NOMO-1 treated with DMSO at 0.1 percent for 48 hours (cell line): ENCODE data around the gene FAM8A1.
A peak's percentile ranks its signal among the peaks of the same experiment; 100 is the strongest.
"Not testable (repeated sequence)": the region's sequence is repeated elsewhere in the genome, so short reads cannot be mapped to it uniquely, and the experiment has no call there.

Experiments used
- DNase-seq: peaks from one replicate; lab custom pipeline; 2025; ENCODE audit not compliant: unreplicated experiment; lab: John Stamatoyannopoulos, UW

FAM8A1 gene, protein sequence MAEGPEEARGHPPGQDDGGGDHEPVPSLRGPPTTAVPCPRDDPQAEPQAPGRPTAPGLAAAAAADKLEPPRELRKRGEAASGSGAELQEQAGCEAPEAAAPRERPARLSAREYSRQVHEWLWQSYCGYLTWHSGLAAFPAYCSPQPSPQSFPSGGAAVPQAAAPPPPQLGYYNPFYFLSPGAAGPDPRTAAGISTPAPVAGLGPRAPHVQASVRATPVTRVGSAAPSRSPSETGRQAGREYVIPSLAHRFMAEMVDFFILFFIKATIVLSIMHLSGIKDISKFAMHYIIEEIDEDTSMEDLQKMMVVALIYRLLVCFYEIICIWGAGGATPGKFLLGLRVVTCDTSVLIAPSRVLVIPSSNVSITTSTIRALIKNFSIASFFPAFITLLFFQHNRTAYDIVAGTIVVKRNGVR

DNA sequence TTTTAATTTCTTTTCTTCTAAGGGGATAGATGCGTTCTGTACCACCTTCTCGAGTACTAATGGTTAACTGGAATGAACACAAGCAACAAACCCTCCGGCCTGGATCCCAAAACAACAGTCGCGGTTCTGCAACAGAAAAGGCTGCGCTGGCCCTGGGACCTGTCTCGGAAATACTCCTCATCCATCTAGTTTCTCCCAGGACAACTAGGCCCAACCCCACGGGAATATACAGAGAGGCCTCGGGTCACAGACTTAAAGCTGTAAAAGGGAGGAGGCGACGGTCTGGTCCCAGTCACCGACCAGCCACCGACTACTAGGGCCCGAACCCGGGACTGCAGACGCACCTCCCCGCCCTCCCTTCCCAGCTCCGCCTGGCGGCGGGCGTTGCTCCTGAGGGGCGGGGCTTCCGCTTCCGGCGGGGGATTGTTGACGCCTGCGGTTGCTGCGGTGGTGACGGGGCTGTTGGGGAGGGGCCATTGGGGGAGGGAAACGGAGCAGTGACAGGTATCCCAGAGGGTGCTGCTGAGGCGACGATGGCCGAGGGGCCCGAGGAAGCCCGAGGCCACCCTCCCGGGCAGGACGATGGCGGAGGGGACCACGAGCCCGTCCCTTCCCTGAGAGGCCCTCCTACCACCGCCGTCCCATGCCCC is at the start of gene FAM8A1:
TSS of gene FAM8A1 (plus strand) at position 426 of the 650 bp plus-strand sequence. CDS start at position 534, 108 bp downstream.
- peak; percentile 84 for DNase-seq

DNA sequence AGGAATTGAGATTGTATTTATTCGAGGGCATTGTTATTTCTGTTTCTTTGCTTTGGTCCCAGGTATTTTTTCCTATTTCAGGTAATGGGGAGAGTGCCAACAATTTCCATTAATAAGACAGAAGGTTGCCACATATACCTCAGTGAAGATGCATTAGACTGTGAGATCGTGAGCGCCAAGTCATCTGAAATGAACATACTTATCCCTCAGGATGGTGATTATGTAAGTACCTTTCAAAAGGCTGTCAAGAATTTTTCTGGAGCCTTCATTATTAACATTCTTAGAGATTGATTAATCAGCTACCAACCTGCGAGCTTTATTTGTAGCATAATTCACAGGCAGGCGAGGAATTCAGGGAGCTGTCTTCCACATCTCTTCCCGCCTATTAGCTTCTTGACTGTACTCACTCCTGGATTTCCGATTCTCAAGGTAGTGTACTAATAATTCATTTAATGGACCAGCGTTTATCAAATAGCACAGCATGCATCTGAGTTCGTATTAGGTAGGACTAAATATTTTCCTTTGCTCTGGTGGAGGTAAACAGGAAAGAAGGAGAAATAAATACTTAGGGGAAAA is 48.6 kb upstream of the FAM8A1 start:
- no peak for DNase-seq

DNA sequence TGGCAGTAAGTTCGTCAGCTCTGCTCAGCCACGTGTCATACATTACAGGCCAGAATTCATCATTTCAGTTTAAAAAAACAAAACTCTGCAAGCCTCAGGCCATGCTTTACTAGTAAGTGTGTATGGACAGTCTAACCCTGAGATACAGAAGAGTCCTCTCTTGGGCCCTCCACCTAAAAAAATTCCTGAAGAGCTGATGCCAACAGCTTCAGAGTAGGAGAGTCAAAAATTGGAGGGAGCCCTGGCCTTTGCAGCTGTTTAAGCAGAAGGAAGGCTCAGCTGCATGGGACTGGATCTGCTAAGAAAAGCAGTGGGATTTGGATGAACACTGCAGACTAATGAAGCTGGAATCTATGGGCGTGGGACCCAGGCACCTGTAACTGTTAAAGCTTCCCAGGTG is 47.2 kb upstream of the FAM8A1 start:
- DNase-seq = no peak

DNA sequence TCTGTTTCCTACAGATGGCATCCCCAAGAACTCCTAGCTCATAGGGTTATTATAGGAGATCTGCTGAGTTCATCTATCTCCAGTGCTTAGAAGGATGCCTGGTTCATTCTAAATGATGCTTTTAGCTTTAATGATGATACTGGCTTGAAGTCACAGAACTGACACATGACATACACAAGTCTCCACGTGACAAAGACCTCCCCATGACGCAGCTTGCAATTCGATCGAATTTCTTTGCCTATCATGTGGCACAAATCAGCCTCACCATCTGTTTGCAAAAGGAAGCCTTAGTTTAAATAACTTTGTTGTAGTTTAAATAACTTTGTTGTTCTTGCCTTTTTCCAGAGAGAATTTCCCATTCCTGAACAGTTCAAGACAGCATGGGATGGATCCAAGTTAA is 44.1 kb upstream of the FAM8A1 start:
- DNase-seq = no peak

DNA sequence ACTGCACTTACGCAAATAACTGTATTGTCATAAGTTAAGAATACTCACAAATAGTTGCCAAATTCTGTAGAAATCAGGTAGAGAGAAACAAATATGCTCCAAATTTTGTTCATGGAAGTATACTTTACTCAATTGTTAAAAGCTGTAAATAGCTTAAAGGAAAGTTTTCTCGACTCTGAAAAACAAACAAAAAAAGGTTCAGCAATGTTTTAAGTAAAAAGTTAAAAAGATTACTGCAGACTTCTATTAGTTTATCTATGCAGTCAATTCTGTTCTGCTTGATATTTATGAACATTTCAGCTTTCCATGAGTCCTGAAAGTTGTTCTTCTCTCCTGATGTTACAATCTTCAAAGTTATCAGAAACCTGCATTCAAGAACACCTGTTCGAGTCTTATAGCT is 37.5 kb upstream of the FAM8A1 start:
- DNase-seq = no peak

DNA sequence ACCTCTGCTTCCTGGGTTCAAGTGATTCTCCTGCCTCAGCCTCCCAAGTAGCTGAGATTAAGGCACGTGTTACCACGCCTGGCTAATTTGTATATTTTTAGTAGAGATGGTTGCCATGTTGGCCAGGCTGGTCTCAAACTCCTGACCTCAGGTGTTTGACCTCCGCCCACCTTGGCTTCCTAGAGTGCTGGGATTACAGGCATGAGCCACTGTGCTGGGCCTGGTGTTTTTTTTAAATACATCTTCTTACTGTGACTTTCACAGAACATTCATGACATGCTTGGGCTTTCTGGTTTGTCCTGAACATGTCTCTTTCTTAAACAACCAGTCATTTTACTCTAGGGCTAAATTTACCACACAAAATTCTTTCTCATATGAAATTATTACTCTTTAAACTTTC is 34.7 kb upstream of the FAM8A1 start:
- DNase-seq = no peak

DNA sequence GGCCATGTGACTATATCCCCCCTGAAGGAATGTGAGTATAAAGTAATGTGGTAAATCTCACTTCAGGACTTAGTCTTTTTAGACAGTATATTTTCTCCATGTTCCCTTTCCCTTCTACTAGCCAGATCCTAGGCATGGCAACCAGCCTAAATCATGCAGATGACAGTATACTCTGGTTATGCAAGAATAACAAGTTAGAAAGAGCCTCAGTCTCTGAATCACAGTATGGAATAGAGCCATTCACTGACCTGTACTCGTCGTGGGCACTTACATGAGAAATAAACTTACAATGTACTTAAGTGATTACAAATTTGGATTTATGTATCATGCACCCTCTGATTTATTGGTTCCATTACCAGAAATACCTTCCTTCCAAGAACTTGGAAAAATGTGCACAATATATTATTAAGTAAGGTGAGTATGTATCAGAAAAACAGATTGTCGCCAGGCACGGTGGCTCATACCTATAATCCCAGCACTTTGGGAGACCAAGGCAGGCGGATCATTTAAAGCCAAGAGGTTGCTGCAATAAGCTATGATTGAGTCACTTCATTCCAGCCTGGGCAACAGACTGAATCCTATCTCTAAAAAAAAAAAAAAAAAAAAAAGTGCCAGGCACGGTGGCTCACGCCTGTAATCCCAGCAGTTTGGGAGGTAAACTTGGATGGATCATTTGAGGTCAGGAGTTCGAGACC is 25.1 kb upstream of the FAM8A1 start:
- no peak for DNase-seq

DNA sequence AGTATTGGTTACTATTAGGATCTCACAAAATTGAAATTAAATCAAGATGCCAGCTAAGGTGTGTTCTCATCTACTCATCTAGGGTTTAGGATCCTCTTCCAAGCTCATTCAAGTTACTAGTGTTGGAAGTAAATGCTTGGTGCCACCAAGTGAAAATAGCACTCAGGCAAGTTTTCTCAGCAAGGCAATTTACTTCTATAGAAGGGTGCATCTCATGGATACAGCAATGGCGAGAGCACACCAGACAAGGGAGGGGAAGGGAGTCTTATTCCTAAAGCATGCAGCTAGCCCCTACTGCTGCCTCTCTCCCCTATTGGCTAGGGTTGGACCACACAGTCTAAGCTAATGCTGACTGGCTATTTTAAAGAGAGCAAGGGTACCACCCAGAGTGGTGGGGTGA is 23.0 kb upstream of the FAM8A1 start:
- DNase-seq = no peak

DNA sequence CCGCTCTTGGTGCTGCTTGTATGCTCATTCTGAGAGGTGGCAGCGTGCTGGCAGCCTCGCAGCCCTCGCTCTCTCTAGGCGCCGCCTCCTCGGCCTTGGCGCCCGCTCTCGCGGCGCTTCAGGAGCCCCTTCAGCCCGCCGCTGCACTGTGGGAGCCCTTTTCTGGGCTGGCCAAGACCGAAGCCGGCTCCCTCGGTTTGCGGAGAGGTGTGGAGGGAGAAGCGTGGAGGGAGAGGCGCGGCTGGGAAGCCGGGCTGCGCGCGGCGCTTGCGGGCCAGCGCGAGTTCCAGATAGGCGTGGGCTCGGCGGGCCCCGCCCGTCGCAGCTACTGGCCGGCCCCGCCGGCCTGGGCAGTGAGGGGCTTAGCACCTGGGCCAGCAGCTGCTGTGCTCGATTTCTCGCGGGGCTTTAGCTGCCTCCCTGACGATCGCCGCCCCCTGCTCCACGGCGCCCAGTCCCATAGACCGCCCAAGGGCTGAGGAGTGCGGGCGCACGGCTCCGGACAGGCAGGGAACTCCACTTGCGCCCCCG is 19.5 kb upstream of the FAM8A1 start:
- no peak for DNase-seq

DNA sequence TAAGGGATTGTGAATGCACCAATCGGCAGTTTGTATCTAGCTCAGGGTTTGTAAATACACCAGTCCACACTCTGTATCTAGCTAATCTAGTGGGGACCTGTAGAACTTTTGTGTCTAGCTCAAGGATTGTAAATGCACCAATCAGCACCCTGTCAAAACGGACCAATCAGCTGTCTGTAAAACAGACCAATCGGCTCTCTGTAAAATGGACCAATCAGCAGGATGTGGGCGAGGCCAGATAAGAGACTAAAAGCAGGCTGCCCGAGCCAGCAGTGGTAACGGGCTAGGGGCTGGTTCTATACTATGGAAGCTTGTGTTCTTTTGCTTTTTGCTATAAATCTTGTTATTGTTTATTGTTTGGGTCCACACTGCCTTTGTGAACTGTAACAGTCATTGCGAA is 18.8 kb upstream of the FAM8A1 start:
- DNase-seq = not testable (repeated sequence)

DNA sequence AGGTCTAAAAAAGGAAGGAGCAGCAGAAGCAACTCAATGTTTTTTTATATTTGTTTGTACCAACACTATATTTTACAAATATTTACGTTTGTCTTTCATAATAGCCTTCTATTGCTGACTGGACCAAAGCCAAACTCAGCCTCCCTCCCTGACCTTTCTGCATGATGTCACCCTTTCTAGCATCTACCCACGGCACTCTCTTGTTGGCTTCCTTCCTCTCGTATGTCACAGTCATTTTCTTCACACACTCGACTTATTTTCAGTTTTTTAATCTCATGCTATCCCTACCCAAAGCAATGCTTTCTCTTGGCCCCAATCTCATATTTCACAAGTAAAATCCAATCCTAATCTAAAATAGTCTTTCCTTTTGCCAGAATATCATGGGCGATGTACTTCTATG is 16.3 kb upstream of the FAM8A1 start:
- DNase-seq = no peak

DNA sequence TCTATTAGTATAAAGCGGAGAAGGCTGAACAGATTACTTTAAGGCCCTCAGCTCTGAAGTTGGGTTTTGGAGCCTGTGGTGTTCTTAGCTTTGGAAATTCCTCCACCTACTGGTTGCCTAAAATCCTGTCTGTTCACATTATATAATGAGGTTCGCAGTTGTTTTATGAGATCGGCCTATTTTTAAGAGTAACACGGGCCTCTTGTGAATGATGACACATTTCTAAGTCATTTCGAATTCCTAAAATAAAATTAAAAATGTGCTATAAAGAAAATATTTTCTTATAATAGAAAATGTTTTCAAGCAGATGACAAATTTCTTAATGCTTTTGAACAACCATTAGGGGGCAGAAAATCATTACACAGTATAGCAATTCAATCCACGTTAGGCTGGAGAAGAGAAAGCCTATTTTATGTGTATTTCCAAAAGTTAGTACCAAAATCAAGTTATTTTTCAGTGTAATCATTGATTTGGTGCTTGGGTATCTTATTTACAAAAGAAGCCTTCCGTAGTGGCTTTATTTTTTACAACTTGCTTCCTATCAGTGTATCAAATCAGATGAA is 15.8 kb upstream of the FAM8A1 start:
- DNase-seq = peak; percentile 69

DNA sequence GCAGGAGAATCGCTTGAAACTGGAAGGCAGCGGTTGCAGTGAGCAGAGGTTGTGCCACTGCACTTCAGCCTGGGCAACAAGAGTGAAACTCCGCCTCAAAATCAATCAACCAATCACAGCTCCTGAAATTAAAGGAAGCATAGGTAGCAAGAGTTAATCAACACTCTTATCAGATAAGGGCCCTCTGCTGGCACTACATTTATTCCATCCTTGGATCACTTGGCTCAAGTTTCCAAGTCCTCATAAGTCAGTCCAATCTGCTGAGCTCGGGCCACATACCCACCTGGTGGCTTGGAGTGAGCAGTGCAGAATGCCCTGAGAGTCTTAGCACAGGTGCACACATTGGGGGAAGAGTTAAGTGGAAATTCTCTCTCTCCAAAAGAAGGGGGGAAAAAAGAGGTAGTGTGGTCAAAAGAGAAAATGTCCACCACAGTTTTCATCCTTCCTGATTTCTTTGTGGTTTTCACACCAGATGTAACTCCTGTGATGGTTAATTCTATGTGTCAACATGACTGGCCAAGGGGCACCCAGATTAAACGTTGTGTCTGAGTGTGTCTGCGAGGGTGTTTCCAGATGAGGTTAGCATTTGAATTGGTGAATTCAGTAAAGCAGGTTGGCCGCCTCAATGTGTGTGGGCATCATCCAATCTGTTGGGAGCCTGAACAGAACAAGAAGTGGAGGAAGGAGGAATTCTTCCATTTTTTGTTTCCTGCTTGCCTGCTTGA is 14.2 kb upstream of the FAM8A1 start:
- peak; percentile 56 for DNase-seq

DNA sequence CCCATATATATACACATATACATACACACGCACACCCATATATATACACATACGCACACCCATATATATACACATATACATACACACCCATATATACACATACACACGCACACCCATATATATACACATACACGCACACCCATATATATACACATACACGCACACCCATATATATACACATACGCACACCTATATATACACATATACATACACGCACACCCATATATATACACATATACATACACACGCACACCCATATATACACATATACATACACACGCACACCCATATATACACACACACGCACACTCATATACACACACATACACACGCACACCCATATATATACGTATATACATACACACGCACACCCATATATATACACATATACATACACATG is 13.5 kb upstream of the FAM8A1 start:
- not testable (repeated sequence) for DNase-seq

DNA sequence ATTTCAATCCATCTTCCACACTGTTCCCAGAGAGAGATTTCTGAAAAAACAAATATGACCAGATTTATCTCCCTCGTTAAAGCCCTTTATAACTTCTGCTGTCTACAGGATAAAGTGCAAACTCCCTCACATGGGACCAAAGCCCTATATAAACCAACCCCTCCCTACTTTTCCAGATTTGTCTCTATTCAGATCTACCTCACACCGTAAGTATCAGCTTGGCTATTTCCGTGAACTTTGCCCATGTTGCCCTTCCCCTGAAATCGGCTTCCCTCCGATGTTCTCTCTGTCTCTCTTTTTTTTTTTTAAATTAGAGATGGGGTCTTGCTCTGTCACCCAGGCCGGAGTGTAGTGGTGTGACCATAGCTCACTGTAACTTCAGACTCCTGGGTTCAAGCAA is 12.1 kb upstream of the FAM8A1 start:
- no peak for DNase-seq

DNA sequence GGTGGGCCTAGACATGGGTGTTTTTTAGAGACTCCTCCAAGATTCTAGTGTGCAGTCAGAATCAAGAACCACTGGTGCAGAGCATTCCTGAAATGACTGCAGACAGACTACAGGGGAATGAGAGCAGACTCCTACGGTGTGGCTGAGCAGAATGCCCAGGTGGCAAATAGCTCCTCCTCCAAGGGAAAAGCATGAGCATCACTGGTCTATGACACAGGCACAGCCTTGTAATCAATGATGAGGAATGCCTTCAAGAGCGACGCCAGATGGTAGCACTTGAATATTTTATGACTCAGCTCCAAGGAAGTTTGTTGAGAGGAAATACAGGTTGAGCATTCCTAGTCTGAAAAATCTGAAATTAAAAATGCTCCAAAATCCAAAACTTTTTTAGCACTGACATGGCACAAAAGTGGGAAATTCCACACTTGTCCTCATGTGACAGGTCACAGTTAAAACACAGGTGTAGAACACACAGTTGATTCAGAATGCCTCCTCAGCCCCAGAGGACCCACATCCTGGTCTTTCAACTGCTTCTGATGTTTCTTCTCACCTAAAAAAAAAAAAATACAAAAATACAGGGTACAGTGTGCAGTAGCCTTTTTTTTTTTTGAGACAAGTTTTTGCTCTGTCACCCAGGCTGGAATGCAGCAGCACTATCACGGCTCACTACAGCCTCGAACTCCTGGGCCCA is 10.6 kb upstream of the FAM8A1 start:
- DNase-seq = no peak

DNA sequence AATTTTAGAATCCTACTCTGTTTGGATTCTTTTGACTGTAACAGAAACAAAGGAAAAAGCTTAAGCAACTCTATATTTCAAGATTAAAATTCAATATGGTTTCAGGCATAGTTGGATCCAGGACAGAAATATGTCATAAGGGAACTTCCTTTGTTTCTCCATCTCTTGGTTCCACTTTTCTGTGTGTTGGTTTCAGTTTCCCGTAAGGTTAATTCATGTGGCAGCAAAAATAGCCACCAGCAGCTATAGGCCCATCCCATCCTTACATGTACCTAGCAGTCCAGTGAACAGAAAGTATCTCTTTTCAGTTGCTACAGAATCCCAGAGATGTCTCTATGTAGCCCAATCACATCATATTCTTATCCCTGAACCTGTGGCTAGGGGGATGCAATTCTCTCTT is 8.8 kb upstream of the FAM8A1 start:
- DNase-seq = peak; percentile 81

DNA sequence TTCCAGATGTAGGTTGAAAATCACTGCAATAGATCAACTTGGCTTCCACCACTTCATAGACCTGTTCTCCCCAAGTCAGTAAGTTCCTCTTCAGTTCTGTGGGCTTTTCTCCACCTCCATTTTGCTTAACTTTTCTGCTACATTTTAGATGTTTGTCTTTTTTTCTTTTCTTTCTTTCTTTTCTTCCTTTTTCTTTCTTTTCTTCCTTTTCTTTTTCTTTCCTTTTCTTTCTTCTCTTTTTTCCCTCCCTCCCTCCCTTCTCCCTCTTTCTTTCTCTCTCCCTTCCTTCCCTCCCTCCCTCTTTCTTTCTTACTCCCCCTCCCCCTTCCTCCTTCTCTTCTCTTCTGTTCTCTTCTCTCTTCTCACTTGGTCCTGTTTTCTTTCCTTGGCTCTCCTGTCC is 6.9 kb upstream of the FAM8A1 start:
- DNase-seq = no peak

DNA sequence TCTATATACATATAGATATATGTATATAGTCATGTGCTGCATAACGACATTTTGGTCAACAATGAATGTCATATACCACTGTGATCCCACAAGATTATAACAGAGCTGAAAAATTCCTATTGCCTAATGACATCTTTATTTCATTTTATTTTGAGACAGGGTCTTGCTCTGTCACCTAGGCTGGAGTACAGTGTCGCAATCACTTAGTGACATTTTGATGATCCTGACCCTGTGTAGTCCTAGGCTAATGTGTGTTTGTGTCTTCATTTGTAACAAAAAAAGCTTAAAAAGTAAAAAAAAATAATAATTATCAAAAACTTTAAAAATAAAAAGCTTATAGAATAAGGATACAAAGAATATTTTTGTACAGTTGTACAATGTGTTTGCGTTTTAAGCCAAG is 4.0 kb upstream of the FAM8A1 start:
- DNase-seq = no peak
